HG02798 (cell line): Measurements from ENCODE around the gene OR4D5.

Experiments
- ATAC-seq: cut with Tn5 transposase; IDR thresholded peaks from one replicate; pipeline ENCODE4 v1.9.1; 2021; ENCODE audit warnings: mild to moderate bottlenecking; ENCODE audit not compliant: unreplicated experiment, poor library complexity

Gene OR4D5

GRCh38 chr11:123939317-123939716 lies at the start of gene OR4D5:
TSS of gene OR4D5 (plus strand) at chr11:123939617. CDS start at chr11:123939617, 0 bp downstream.
- no peak for ATAC-seq

- ATAC-seq = no peak
Measured at GRCh38 chr11:123892031-123892430, 47.4 kb upstream of the OR4D5 start.

- no peak for ATAC-seq
Measured at GRCh38 chr11:123899792-123900191, 39.6 kb upstream of the OR4D5 start.

- no peak for ATAC-seq
Measured at GRCh38 chr11:123901867-123902266, 37.5 kb upstream of the OR4D5 start, which contains the start of gene OR8D4. TSS of gene OR8D4 (plus strand) at chr11:123902167. CDS start at chr11:123906432, 4,265 bp downstream.

- peak; percentile 61 for ATAC-seq
Measured at GRCh38 chr11:123903932-123904331, 35.5 kb upstream of the OR4D5 start.

GRCh38 chr11:123904932-123905331 lies 34.5 kb upstream of the OR4D5 start:
- no peak for ATAC-seq

GRCh38 chr11:123905826-123906225 lies 33.6 kb upstream of the OR4D5 start:
- ATAC-seq = no peak

- no peak for ATAC-seq
Measured at GRCh38 chr11:123920943-123921342, 18.5 kb upstream of the OR4D5 start.

GRCh38 chr11:123924027-123924426 lies 15.4 kb upstream of the OR4D5 start:
- ATAC-seq = no peak

- ATAC-seq = no peak
Measured at GRCh38 chr11:123942413-123942812, 3.0 kb downstream of the OR4D5 start.

- no peak for ATAC-seq
Measured at GRCh38 chr11:123943738-123944137, 4.3 kb downstream of the OR4D5 start, which contains the start of gene OR6T1. TSS of gene OR6T1 (minus strand) at chr11:123943838. CDS start at chr11:123943838, 0 bp downstream.

- no peak for ATAC-seq
Measured at GRCh38 chr11:123945132-123945531, 5.7 kb downstream of the OR4D5 start.

- no peak for ATAC-seq
Measured at GRCh38 chr11:123956752-123957151, 17.3 kb downstream of the OR4D5 start.

- ATAC-seq = no peak
Measured at GRCh38 chr11:123973816-123974215, 34.4 kb downstream of the OR4D5 start.

GRCh38 chr11:123976770-123977560 lies 37.5 kb downstream of the OR4D5 start:
- ATAC-seq = no peak

- ATAC-seq = no peak
Measured at GRCh38 chr11:123977731-123978347, 38.4 kb downstream of the OR4D5 start, which contains the start of gene OR10S1. TSS of gene OR10S1 (minus strand) at chr11:123977781. CDS start at chr11:123977664, 117 bp downstream.

GRCh38 chr11:123979311-123979710 lies 39.9 kb downstream of the OR4D5 start:
- no peak for ATAC-seq
